22Rv1 (cell line): ENCODE results near the gene HBZ.
"Not testable (repeated sequence)": the region's sequence is repeated elsewhere in the genome, so short reads cannot be mapped to it uniquely, and the experiment has no call there.

Experiments
- CTCF ChIP-seq: fragments of 450-650 bp; IDR thresholded peaks from 2 replicates; pipeline ENCODE4 v1.5.1; 2017; ENCODE audit warnings: mild to moderate bottlenecking
- ZFX ChIP-seq: fragments of 450-650 bp; IDR thresholded peaks from 2 replicates; pipeline ENCODE4 v1.6.1; 2017; ENCODE audit warnings: antibody characterized with exemption, borderline replicate concordance

DNA sequence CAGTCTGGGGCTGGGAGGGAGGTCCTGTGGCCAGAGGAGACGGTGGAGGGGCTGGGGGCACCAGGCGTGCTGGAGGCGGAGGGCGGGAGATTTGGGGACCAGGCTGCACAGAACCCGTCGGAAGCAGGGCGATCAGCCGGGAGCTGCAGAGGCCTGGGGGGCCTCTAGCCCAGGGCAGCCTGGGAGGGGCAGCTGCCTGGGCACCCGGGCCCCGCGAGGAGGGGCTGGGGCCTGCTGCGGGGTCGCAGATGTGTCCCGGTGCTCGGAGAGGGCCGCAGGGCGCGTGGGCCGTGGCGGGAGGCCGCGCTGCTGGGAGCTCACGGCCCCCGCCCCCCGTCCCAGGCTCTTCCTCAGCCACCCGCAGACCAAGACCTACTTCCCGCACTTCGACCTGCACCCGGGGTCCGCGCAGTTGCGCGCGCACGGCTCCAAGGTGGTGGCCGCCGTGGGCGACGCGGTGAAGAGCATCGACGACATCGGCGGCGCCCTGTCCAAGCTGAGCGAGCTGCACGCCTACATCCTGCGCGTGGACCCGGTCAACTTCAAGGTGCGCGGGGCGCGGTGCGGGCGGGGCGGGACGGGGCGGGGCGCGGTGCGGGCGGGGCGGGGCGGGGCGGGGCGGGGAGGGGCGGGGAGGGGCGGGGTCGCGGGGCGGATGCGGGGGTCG is 1.2 kb downstream of the HBZ start:
- TF ChIP-seq CTCF, ZFX: not testable (repeated sequence)
